ENCODE measurements around the gene TTC12.

TTC12 gene

DNA sequence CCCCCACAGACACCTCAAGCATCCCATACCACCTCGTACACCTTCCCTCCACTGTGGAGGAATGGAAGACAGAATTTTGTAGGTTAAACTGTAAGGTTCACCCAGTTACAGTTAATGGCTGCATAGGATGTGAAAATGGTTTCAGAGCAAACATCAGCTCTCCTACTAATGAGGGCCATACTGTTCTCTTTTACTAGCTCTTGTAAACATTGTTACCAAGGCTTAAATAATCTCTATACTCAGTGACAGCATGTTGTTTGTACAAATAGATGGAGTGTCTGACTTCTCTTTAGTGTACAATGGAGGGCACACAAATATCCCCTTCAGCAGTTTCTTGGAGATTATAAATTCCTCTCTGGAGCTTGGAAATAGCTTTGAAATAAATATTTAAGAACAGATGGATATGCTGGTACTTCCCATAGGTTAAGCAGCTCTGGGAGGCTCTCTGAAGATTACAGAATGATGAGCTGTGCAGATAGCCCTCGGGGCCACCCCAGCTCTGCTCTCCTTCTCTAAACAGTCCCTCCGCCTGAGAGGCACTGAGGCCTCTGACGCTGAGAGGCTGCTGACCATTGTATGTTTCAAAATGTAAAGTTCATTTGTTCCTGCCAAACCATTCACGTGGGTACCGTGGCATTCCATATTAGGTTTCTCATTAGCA is 25.7 kb downstream of the TTC12 start:
- DNase-seq (ENCODE audit: extremely low read depth, low read depth), result no peak

DNA sequence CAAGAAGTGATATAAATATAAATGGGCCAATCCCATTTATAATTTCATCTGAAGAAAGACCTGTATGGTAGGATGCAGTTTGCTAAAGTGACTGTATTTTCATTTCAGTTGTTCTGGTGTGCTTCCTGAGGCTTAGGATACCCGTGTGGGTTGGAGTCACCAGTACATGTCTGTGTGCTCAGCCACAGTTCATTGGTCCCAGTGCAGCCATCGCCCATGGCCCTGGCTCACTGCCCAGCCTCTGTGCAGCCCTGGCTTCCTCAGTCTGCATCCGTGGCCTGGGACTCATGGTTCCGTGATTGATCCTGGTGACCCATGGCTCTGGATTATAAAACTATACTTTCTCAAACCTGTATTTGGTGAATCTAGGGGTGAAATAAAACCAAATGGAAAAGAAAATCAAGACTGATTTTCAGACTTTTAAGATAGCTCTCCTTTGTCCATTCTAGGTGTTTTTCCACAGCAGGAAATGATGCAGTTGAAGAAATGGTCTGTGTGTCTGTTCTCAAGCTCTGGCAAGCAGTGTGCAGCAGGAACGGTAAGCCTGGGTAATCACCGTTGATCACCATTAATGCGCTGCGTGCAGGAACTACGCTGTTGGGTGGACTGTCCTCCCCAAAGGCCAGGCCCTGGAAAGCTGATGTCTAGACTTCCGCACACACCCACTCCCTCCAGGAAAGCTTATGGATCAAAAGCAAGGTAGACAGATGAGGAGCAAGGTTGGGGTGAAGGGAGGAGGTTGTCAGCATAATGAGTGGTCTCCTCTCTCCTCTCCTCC is 27.2 kb downstream of the TTC12 start:
- TF ChIP-seq, protein P1, sequence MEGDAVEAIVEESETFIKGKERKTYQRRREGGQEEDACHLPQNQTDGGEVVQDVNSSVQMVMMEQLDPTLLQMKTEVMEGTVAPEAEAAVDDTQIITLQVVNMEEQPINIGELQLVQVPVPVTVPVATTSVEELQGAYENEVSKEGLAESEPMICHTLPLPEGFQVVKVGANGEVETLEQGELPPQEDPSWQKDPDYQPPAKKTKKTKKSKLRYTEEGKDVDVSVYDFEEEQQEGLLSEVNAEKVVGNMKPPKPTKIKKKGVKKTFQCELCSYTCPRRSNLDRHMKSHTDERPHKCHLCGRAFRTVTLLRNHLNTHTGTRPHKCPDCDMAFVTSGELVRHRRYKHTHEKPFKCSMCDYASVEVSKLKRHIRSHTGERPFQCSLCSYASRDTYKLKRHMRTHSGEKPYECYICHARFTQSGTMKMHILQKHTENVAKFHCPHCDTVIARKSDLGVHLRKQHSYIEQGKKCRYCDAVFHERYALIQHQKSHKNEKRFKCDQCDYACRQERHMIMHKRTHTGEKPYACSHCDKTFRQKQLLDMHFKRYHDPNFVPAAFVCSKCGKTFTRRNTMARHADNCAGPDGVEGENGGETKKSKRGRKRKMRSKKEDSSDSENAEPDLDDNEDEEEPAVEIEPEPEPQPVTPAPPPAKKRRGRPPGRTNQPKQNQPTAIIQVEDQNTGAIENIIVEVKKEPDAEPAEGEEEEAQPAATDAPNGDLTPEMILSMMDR (IDR thresholded peaks at IDR 0.05; ENCODE audit: low read depth, low read length), result no peak
- no peak for DNase-seq (ENCODE audit: extremely low read depth, low read depth)

More for the DNA sequence above, 25.7 kb downstream of the TTC12 start:
- TF ChIP-seq, protein P1 (IDR thresholded peaks at IDR 0.05; ENCODE audit: low read depth, low read length), result no peak

DNA sequence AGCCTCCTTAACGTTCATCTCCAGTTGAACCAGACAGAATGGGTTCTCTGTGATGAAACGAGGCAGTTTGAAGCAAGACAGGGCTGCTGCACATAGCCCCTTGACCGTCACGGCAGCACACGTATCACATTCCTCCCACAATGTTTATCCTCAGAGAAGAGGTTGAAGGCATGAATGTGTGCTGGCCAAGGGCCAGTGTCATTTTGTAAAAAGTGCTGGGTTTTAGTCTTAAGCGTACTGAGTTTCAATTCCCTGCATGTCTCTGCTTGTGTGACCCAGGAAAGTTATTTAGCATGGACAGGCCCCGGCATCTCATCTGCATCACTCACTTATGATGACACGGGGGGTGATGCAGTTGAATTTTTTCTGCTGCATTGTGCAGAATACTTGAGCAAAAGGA is 31.6 kb downstream of the TTC12 start:
- no peak for DNase-seq (ENCODE audit: extremely low read depth, low read depth)
- TF ChIP-seq, protein P1 (IDR thresholded peaks at IDR 0.05; ENCODE audit: low read depth, low read length), result no peak

DNA sequence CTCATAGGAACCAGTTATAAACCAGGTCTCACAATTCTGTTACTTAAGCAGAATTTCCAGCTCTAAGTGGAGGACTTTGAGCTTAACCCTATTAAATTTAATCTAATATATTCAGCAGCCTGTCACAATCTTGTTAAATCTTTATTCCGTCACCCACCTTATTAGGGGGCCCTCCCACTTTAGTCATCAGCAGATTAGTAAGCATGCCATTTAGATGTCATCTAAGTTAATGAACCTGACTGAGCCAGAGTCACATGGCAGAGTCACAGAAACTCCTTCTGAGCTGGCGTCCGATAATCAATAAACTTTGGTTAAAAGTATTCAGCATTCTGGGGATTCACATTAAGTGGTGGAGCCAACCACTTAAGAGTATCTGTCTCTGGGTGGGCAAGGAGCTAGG is 35.1 kb downstream of the TTC12 start:
- DNase-seq (ENCODE audit: extremely low read depth, low read depth), result no peak
- TF ChIP-seq, protein P1 (IDR thresholded peaks at IDR 0.05; ENCODE audit: low read depth, low read length), result no peak

DNA sequence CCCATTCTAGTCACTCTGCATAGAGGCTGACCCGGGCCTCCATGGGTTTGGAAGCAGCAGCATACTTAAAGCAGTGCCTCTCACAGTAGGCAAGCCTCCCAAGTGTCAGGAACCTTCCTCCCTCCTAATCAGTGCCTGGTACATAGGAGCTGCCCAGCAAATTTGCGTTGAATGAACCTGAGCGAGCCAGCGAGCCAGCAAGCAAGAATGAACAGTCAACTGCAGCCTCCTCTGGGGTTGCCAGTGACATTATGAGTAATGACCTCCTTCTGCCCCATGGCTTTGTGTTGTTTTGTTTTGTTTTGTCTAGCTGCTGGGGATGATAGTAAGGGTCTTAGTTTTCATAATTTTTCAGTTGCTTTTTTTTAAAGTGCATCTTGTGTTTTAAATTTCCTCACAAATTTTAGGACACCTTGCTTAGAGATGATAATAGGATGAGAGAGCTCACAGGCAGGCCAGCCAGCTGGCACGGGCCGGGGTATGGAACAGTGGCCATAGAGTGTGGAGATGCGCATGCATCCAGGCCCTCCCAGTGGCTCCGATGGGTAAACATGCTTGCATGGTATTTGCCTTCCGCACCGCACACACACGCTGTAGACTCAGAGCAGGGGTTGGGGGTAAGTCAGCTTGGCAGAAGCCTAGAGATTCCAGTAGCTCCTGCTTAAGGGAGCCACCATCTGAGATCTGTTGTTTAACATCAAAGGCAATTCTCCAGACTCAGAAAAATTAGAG is 36.1 kb downstream of the TTC12 start:
- TF ChIP-seq, protein P1 (IDR thresholded peaks at IDR 0.05; ENCODE audit: low read depth, low read length), result no peak
- DNase-seq (ENCODE audit: extremely low read depth, low read depth), result no peak

DNA sequence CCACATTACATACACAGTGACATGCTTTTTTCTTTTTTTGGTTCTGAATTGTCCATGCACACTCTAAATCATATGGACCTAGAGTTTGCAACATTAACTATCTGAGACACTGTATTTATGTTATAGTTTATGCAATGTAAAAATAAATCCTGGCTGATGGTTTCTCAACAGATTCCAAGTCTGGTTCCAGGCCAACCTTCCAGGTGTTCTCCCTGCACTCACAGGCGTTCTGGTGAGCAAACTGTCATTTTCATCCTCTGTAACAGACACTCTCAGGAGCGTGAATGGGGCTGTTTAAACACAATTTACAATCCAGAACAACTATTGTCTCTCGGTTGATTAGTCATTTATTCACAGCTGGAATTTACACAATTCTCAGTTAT is 36.7 kb downstream of the TTC12 start:
- no peak for DNase-seq (ENCODE audit: extremely low read depth, low read depth)
- TF ChIP-seq, protein P1 (IDR thresholded peaks at IDR 0.05; ENCODE audit: low read depth, low read length), result no peak

DNA sequence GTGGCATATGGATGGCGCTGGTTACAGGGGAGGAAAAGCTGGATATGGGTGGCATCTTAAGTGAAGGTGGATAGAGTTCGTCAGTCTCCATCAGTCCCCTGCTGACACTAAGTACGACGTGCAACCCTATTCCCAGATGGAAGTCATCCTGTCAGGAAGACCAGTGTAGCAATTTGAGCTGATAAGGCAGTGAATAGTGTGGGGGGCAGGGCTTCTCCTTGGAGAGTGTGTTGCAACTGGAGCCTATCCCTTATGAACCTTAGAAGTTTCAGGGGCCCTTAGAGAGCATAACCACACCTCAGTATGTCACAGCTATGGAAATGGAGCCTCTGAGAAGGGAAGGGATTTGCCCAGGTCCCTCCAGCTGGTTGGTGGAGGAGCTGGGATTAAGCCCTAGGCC is 37.1 kb downstream of the TTC12 start:
- TF ChIP-seq, protein P1 (IDR thresholded peaks at IDR 0.05; ENCODE audit: low read depth, low read length), result no peak
- DNase-seq (ENCODE audit: extremely low read depth, low read depth), result no peak

Measured in AG09319 (cell line).